Prostate gland (tissue), 2 donors: ENCODE results near the gene TEX264.

Experiments used
- POLR2AphosphoS5 ChIP-seq: sonication (generic); formaldehyde crosslinking; IDR thresholded peaks from one replicate; pipeline ENCODE4 v1.6.1; 2017; ENCODE audit warnings: antibody characterized with exemption
- TF ChIP-seq, protein P1 (sequence below), 4 experiments: fragments of 200-600 bp in 2 of 4; fragments of 450-650 bp in 2 of 4; sonication (generic) in 2 of 4; IDR thresholded peaks; 1 replicate in 3 of 4; 2 replicates in 1 of 4; pipeline ENCODE4 v1.5.1; 2016 to 2019; ENCODE audit warnings: antibody characterized with exemption in 4 of 4, mild to moderate bottlenecking in 2 of 4, moderate library complexity in 2 of 4

DNA sequence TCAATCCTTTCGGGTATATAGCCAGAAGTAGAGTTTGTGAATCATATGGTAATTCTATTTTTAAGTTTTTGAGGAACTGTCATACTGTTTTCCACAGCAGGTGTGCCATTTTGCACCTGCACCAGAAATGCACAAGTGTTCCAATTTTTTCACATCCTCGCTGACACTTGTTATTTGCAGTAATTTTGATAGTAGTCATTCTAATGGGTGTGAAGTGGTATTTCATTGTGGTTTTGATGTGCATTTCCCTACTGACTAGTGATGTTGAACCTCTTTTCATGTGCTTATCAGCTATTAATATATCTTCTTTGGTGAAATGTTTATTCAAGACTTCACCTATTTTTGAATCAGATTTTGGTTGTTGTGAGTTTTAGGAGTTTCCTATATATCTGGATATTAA, 64.9 kb downstream of the TEX264 start:
- TF ChIP-seq, protein P1, sequence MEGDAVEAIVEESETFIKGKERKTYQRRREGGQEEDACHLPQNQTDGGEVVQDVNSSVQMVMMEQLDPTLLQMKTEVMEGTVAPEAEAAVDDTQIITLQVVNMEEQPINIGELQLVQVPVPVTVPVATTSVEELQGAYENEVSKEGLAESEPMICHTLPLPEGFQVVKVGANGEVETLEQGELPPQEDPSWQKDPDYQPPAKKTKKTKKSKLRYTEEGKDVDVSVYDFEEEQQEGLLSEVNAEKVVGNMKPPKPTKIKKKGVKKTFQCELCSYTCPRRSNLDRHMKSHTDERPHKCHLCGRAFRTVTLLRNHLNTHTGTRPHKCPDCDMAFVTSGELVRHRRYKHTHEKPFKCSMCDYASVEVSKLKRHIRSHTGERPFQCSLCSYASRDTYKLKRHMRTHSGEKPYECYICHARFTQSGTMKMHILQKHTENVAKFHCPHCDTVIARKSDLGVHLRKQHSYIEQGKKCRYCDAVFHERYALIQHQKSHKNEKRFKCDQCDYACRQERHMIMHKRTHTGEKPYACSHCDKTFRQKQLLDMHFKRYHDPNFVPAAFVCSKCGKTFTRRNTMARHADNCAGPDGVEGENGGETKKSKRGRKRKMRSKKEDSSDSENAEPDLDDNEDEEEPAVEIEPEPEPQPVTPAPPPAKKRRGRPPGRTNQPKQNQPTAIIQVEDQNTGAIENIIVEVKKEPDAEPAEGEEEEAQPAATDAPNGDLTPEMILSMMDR (IDR thresholded peaks at IDR 0.05) = no peak
- TF ChIP-seq POLR2AphosphoS5 = no peak
